GM19099 (cell line): ENCODE data around the gene KATNAL1.

Experiments
- POLR2A ChIP-seq: IDR thresholded peaks from 3 replicates; pipeline ENCODE4 v1.6.1; 2011; ENCODE audit warnings: low read depth; ENCODE audit not compliant: insufficient read length; ENCODE audit errors: extremely low read depth

Gene KATNAL1

GRCh38 chr13:30339738-30340330 is 32.5 kb upstream of the KATNAL1 start:
- TF ChIP-seq POLR2A: no peak

GRCh38 chr13:30338952-30339351 is 31.6 kb upstream of the KATNAL1 start:
- TF ChIP-seq POLR2A: no peak

DNA sequence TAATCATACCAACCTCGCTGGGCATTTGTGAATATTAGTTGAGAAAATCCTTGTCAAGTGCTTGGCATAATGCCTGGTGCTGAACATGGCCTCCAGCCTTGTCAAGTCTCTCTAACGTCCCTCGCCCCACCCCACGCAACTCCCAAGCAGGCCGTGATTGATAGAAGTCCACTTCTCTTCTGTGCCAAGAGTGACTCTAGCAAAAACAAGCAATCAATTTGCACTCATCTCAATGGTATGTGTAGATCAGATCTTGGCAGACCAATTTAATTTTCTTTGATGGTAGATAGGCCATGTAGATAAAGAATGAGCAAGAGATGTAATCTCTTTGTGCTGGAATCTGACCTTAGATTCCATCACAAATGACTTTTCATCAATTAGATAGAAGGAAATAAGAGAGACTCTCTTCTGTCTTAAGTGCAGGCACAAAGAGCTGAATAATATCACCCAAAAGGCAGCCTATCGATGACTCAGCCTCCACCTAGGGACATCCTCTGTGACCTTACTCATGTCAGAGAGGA is 31.0 kb upstream of the KATNAL1 start:
- TF ChIP-seq POLR2A: no peak

GRCh38 chr13:30337061-30337610 is 29.8 kb upstream of the KATNAL1 start:
- no peak for TF ChIP-seq POLR2A

- TF ChIP-seq POLR2A: no peak
Measured at GRCh38 chr13:30334663-30335386, 27.5 kb upstream of the KATNAL1 start.

DNA sequence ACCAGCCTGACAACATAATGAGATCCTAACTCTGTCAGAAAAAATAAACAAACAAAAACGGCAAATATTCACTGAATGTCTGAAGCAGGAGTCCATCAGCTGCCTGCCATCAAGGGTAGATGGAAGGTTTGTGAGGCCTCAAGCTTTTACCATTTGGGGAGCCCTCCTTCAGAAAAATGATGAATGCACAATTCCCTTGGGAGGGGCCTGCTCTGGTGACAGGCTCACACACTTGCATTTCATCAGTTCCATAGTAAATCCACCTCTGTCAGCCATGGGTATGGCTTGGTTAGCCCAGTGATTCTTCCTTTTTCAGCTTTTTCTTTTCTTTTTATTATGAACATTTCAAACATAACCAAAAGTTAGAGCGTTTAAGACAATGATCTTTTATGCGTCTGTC is 26.3 kb upstream of the KATNAL1 start:
- no peak for TF ChIP-seq POLR2A

- no peak for TF ChIP-seq POLR2A
Measured at GRCh38 chr13:30332456-30333143, 25.2 kb upstream of the KATNAL1 start.

GRCh38 chr13:30331331-30331771 is 24.0 kb upstream of the KATNAL1 start:
- no peak for TF ChIP-seq POLR2A

DNA sequence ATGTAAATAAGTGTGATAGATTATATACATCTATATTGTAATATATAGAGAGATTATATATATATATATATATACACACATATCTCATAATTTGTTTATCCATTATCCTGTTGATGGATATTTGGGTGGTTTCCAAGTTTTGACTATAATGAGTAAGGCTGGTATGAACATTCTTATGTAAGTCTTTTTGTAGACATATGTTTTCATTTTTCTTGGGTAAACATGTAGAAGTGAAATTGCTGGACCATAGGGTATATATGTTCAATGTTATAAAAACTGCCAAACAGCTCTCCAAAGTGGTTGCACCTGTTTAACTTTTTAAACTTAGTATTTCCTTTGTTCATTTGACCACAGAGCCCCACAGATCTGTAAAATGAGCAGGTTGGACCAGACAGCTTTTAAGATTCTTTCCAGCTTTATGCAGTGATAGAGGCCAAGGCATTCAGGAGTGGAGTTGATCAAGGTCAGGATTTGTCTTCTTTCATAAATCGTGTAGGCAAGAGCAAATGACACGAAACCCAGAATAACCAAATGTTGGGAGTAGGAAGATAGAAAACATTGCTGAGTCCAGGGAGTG is 21.7 kb upstream of the KATNAL1 start:
- TF ChIP-seq POLR2A: no peak

GRCh38 chr13:30325668-30326067 is 18.3 kb upstream of the KATNAL1 start:
- no peak for TF ChIP-seq POLR2A

GRCh38 chr13:30323524-30323923 is 16.2 kb upstream of the KATNAL1 start:
- TF ChIP-seq POLR2A: no peak

GRCh38 chr13:30322428-30322827 is 15.1 kb upstream of the KATNAL1 start:
- TF ChIP-seq POLR2A: no peak

DNA sequence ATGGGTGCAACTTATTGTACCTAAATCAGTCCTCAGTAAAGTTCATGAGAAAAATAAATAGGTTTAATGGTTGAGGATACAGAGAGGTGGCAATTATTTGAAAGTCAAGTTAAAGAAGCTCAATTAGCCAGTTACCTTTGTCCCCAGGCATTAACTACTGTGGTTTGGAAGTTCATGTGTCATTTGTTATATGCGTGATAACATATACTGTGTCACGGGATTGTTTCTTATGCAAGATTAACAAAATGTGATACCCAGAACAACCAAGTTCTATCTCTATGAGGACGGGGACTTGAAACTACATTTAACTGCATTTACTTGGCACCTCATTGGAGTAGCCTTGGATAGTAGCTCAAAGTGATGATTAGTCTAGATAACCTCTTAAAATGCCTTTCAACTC is 13.9 kb upstream of the KATNAL1 start:
- TF ChIP-seq POLR2A: no peak

DNA sequence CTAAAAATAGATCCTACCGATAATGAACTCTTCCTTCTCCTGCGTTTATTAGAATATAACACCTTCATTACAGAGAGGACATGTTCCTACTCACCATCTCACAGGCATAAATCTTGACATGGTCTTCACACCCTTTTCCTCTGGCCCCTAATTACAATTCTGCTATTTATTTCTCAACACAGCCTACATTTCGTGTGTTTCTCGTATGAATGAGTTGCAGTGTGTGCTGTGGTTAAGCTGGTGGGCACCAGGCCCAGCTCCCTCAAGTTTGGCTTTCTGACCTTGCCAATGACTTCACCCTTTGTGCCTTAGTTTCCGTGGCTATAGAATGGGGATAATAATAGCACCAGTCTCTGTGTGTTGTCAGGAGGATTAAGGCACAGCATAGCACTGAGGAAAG is 12.3 kb upstream of the KATNAL1 start:
- no peak for TF ChIP-seq POLR2A

DNA sequence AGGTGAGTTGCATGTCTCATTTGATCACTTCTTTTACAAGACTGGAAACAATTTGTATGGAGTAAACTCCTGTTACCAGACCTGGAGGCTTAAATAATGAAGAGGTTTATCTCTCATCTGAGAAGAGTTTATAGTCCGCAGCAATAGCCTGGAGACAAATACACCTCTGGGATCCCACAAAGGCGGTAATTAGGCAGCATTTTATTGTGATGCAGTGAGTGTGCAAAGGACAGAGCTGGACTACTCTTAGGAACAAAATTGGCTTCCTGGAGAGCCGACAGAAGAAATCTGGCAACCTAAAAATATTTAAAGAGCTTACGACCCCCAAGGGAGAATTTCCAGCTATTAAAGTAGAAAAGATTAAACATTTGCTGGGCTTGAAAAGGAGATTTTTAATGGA is 11.8 kb upstream of the KATNAL1 start:
- TF ChIP-seq POLR2A: no peak
